Ascending aorta (tissue), 2 donors: ENCODE results near the gene TRPV4. TPM values are rescaled to one million over a fixed set of nuclear protein-coding genes. Genes with fewer than 3 reads are reported as not detected.

ENCODE experiments used
- DNase-seq, 2 donors: peaks; one replicate each; pipeline ENCODE4 v3.0.0-alpha.2; 2019; ENCODE audit warnings: low spot score in 2 of 2
- H3K27ac ChIP-seq, 2 donors: fragments of 200-600 bp; sonication (generic); one replicate each; pipeline ENCODE4 v1.5.1; 2016 to 2017; ENCODE audit warnings: mild to moderate bottlenecking in 1 of 2
- H3K27me3 ChIP-seq: fragments of 200-600 bp; sonication (generic); one replicate; pipeline ENCODE4 v1.5.1; 2017
- H3K36me3 ChIP-seq, 2 donors: fragments of 200-600 bp; sonication (generic); one replicate each; pipeline ENCODE4 v1.5.1; 2016
- H3K4me1 ChIP-seq, 2 donors: fragments of 200-600 bp; sonication (generic); one replicate each; pipeline ENCODE4 v1.5.1; 2016 to 2017; ENCODE audit warnings: mild to moderate bottlenecking in 1 of 2
- H3K4me3 ChIP-seq, 2 donors: fragments of 200-600 bp; sonication (generic); one replicate each; pipeline ENCODE4 v1.5.1; 2016 to 2017; ENCODE audit warnings: mild to moderate bottlenecking in 1 of 2
- H3K9me3 ChIP-seq, 2 donors: fragments of 200-600 bp; sonication (generic); one replicate each; pipeline ENCODE4 v1.5.1; 2016
- CTCF ChIP-seq, 3 experiments: fragments of 200-600 bp in 2 of 3; fragments of 450-650 bp in 1 of 3; sonication (generic) in 2 of 3; IDR thresholded peaks; one replicate each; pipeline ENCODE4 v1.5.1; 2016 to 2019; ENCODE audit warnings: antibody characterized with exemption in 3 of 3, mild to moderate bottlenecking in 1 of 3, moderate library complexity in 1 of 3
- intact Hi-C: fragments of 100-400 bp; cut with DNase I; formaldehyde crosslinking; loops from one replicate; pipeline ENCODE4 v1.15.1; 2023
- total RNA-seq: library from RNA; depleted of rRNA; stranded (reverse); fragments of >200 nt; gene quantifications from one replicate; pipeline ENCODE4 v1.1.0, GENCODE V29; 2016

The TRPV4 gene
- total RNA-seq, 1 donor from 2014 or later, result not detected

- H3K27me3 ChIP-seq, result no peaks in the 10 kb centered on the region
- no peak for DNase-seq
- H3K4me1 ChIP-seq, result peaks cover 0 to 9% of the 10 kb centered on the region in 2 donors
- H3K36me3 ChIP-seq, result no peaks in the 10 kb centered on the region
- TF ChIP-seq CTCF (IDR thresholded peaks at IDR 0.05), result no peak
- no peak overlapping the region for H3K27ac ChIP-seq
- intact Hi-C loops, result no loop called here
- H3K4me3 ChIP-seq, result no peak overlapping the region
- H3K9me3 ChIP-seq, result no peaks in the 10 kb centered on the region
These were observed 14.2 kb downstream of the TRPV4 start for GRCh38 chr12:109818905-109819500.

- H3K27ac ChIP-seq, result no peak overlapping the region
- H3K36me3 ChIP-seq, result no peaks in the 10 kb centered on the region
- no peaks in the 10 kb centered on the region for H3K27me3 ChIP-seq
- no peak overlapping the region for H3K4me3 ChIP-seq
- H3K4me1 ChIP-seq, result peaks cover 0 to 9% of the 10 kb centered on the region in 2 donors
- intact Hi-C loops, result no loop called here
- no peak for DNase-seq
- TF ChIP-seq CTCF (IDR thresholded peaks at IDR 0.05), result no peak
- no peaks in the 10 kb centered on the region for H3K9me3 ChIP-seq
These were observed 14.9 kb downstream of the TRPV4 start for GRCh38 chr12:109818253-109818652.

GRCh38 chr12:109817627-109818231 lies 15.5 kb downstream of the TRPV4 start:
- no peaks in the 10 kb centered on the region for H3K36me3 ChIP-seq
- no peak overlapping the region for H3K4me3 ChIP-seq
- no peaks in the 10 kb centered on the region for H3K27me3 ChIP-seq
- TF ChIP-seq CTCF (IDR thresholded peaks at IDR 0.05), result no peak
- no peaks in the 10 kb centered on the region for H3K9me3 ChIP-seq
- H3K4me1 ChIP-seq, result peaks cover 0 to 5% of the 10 kb centered on the region in 2 donors
- intact Hi-C loops, result no loop called here
- DNase-seq, result no peak
- no peak overlapping the region for H3K27ac ChIP-seq

- intact Hi-C loops, result no loop called here
- H3K4me1 ChIP-seq, result no peaks in the 10 kb centered on the region
- H3K27me3 ChIP-seq, result no peaks in the 10 kb centered on the region
- no peak overlapping the region for H3K4me3 ChIP-seq
- DNase-seq, result no peak
- H3K36me3 ChIP-seq, result no peaks in the 10 kb centered on the region
- no peaks in the 10 kb centered on the region for H3K9me3 ChIP-seq
- H3K27ac ChIP-seq, result no peak overlapping the region
- TF ChIP-seq CTCF (IDR thresholded peaks at IDR 0.05), result no peak
These were observed 16.3 kb downstream of the TRPV4 start for GRCh38 chr12:109816870-109817269.

- intact Hi-C loops, result no loop called here
- no peak overlapping the region for H3K4me3 ChIP-seq
- no peak for DNase-seq
- H3K4me1 ChIP-seq, result no peaks in the 10 kb centered on the region
- no peaks in the 10 kb centered on the region for H3K27me3 ChIP-seq
- H3K9me3 ChIP-seq, result no peaks in the 10 kb centered on the region
- no peak for TF ChIP-seq CTCF (IDR thresholded peaks at IDR 0.05)
- no peak overlapping the region for H3K27ac ChIP-seq
- no peaks in the 10 kb centered on the region for H3K36me3 ChIP-seq
These were observed 17.2 kb downstream of the TRPV4 start for GRCh38 chr12:109815757-109816617.
